HL-60/S4 (cell line): ENCODE measurements around the gene ZNF341.
"Not testable (repeated sequence)": the region's sequence is repeated elsewhere in the genome, so short reads cannot be mapped to it uniquely, and the experiment has no call there.

Experiments
- in situ Hi-C: fragments of 300-500 bp; cut with MboI; formaldehyde crosslinking; loops from 2 replicates; pipeline ENCODE4 v1.14.3; 2022; ENCODE audit warnings: low sequenced_read_pairs

The ZNF341 gene

DNA sequence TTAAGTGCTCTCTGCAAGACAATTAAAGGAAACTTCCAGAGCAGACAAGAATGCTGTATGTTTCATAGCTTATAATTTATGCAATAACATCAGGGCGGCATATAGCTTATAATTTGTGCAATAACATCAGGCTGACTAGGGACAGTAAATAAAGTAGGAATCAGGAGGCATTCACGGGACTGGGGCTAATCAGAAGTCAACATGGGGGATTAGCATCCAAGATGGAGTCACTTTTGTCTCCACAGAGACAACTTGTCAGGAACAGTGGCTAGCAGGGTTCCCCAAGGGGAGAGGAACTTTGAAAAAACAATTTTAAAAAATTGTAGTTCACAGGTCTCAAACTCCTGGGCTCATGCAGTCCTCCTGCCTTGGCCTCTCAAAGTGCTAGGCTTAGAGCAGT, 3.3 kb upstream of the ZNF341 start:
- in situ Hi-C loops = no loop called here

GRCh38 chr20:33729101-33729500, 2.7 kb upstream of the ZNF341 start:
- in situ Hi-C loops = no loop called here

DNA sequence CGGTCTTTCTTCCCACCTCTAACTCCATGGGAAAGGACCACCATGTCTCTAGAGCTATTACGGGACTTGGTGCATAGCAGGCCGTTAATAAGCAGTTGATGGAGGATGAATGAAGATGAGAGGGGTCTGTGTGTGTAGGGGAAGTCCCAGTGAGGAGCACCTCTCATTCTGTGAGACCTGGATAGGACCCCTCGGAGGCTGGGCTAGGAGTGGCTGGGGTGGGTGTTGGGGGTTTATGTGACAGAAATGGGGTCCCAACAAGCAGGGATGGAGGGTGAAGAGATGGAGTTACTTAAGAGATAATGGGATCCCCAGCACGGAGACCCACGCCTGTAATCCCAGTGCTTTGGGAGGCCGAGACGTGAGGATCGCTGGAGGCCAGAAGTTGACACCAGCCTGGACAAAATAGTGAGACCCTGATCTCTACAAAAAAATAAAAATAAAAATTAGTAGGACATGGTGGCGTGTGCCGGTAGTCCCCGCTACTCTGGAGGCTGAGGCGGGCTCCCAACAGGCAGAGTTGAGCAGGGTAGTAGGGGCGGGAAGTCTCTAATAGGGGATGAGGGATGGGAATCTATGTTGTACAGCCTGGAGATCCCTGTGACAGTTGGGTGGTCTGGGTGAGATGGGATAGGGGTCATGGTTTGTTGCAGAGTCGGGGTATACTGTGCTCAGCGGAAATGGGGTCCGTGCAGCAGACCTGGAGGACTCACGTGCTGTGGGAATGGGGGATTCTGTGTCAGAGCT, 677 bp upstream of the ZNF341 start:
- in situ Hi-C loops = no loop called here

GRCh38 chr20:33732166-33732970, 572 bp downstream of the ZNF341 start:
- in situ Hi-C loops = no loop called here

DNA sequence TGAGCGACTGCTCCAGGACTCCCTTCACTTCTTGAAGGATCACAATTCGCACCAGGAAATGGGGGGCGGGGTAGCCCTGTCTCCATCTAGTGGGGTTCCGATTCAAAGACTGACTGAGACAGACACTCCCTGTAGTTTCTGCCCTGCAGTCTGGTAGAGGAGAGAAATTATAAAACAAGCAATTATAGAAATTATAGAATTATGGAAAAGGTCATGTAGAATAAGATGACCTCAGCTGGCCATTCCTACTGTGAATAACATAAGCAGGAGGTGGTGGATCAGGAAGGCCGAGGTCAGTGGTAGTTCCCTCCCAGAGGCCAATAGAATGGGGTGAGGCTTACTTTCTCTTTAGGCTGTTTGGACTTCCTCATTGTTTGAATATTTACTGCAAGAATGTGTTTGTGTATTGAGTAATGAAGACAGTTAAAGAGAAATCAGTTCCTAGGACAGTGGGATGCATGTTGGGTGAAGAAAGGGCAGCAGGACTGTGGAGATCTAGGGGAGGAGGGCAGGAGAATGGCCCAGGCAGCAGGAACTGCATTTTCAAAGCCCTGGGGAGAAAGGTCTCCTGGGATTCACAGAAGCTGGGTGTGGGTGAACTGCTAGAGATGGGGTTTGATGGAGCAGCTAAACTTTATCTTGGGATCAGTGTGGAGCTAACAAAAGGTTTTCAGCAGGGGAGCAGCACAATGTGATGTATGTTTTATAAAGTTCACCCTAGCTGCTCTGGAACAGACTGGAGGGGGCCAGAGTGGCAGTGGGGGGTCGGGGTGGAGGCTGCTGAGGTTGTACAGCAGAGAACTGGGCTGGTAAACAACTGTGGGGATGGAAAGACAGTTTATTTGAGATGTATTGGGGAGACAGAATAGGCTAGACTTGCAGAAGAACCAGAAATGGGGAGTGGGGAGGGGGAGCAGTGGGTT, 2.1 kb downstream of the ZNF341 start:
- in situ Hi-C loops = no loop called here

GRCh38 chr20:33736962-33737361, 5.2 kb downstream of the ZNF341 start:
- in situ Hi-C loops = no loop called here

DNA sequence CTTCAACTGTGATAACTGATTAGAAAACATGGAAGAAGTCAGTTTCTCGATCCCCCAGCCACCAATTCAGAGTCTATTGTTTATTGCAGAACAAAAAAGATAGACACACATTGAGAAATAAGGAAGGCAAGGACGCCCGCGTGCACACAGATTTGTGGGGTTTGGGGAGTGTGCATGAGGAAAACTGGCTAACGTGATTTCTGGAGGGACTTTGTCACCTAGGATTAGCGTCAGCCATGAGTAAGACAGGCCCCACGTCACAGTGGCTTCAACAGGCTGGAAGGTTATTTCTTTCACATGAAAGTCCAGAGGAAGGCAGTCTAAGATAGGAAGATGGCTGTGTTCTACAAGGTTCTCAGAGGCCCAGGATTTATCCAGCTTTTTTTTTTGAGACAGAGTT, 7.7 kb downstream of the ZNF341 start:
- in situ Hi-C loops = no loop called here

DNA sequence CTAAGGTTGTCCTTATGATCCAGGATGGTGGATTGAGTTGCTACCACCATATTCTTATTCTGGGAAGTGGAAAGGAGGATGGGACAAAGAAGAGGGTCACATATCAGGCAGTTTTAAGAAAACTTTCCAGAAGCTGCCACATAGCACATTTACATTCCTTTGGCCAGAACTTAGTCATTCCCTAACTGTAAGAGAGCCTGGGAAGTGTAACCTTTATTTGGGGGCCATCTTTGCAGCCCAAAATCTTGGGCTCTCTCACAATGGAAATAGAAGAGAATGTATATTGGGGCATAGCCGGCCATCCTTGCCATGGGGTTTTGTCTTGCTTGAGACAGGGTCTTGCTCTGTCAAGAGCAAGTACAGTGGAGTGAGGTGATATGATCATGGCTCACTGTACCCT, 8.4 kb downstream of the ZNF341 start:
- in situ Hi-C loops = no loop called here

- in situ Hi-C loops = no loop called here
These were observed 12.4 kb downstream of the ZNF341 start for GRCh38 chr20:33744181-33744580.

GRCh38 chr20:33744773-33745385, 13.1 kb downstream of the ZNF341 start:
- in situ Hi-C loops = no loop called here

DNA sequence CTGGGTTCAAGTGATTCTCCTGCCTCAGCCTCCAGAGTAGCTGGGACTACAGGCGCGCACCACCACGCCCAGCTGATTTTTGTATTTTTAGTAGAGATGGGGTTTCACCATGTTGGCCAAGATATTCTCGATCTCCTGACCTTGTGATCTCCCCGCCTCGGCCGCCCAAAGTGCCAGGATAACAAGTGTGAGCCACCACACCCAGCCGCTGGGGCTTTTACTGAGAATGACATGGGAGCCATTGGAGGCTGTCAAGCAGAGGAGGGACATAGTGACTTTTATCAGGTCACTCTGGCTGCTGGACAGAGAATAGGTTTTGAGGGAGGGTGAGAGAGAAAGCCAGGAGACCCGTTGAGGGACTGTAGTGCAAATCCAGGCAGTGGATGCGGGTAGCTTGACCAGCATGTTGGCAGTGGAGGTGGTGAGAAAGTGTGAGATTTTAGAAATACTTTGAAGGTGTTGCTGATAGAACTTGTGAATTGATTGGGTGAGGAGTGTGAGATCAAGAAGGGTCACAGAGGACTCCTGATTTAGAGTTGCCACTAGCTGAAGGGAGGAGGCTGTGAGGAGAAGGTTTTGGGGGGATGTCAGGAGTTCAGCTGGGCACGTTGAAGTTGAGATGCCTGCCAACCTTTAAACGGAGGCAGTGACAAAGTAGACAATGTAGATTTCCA, 14.7 kb downstream of the ZNF341 start:
- in situ Hi-C loops = no loop called here

DNA sequence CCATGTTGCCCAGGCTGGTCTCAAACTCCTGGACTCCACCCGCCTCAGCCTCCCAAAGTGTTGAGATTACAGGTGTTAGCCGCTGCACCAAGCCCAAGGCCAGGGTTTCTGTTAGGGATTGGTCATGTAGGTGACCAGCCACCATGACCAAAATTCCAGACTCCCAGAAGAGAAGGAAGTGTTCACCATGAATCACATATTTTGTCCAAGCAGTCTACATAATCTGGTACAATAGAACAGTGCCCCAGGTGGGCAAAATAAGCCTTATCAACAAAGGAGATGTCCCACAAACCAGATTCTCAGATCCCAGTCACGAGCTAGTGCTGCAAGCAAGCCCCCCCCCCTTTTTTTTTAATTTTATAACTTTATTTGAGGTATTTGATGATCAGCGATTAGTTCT, 20.0 kb downstream of the ZNF341 start:
- in situ Hi-C loops = no loop called here

DNA sequence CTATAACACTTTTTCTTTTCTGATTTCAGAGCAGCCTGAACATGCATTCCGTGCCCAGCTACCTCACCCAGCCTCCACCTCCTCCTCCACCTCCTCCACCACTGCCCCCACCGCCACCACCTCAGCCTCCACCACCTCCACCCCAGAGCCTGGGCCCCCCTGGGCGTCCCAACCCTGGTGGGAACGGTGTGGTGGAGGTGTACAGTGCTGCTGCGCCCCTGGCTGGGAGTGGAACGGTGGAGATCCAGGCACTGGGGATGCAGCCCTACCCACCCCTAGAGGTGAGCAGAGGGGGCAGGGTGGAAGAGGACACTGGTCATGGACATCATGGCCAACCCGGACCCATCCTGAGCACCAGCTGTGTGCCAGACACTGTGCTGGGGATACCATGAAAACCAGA, 21.3 kb downstream of the ZNF341 start:
- in situ Hi-C loops = no loop called here

- in situ Hi-C loops = no loop called here
These were observed 22.0 kb downstream of the ZNF341 start for GRCh38 chr20:33753763-33754162.

DNA sequence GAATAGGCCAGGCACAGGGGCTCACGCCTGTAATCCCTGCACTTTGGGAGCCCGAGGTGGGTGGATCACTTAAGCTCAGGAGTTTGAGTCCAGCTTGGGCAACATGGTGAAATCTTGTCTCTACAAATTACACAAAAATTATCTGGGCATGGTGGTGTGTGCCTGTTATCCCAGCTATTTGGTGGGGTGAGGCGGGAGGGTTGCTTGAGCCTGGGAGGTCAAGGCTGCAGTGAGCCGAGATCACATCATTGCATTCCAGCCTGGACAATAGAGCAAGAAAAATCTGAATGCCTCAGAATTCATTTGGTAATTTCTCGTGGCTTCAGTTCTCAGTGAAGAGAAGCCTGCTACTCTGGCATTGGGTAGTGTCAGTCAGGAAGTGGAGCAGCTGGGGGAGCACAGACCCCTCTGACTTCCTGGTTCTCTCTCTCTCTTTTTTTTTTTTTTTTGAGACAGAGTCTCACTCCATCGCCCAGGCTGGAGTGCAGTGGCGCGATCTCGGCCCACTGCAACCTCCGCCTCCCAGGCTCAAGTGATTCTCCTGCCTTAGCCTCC, 24.2 kb downstream of the ZNF341 start:
- in situ Hi-C loops = not testable (repeated sequence)

- in situ Hi-C loops = no loop called here
These were observed 25.2 kb downstream of the ZNF341 start for GRCh38 chr20:33757046-33757445.

- in situ Hi-C loops = no loop called here
These were observed 25.7 kb downstream of the ZNF341 start for GRCh38 chr20:33757458-33757857.

DNA sequence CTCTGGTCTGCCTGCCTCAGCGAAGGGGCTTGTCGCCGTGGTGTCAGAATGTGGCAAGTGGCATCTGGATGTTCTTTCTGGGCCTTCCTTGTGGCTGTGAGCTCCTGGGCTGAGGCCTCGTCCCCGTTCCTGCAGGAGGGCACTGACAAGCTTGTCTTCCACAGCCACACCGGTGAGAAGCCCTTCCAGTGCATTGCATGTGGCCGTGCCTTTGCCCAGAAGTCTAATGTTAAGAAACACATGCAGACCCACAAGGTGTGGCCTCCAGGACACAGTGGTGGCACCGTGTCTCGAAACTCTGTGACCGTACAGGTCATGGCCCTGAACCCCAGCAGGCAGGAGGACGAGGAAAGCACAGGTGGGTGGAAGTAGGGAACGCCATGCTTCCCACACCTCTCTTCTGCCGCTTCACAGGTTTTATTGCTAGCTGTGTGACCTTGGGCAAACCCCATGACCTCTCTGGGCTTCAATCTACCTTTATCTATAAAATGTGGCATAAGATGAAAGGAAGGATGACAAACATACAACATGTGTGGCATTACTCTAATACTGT, 30.0 kb downstream of the ZNF341 start:
- in situ Hi-C loops = no loop called here

GRCh38 chr20:33765099-33765498, 33.3 kb downstream of the ZNF341 start:
- in situ Hi-C loops = no loop called here

DNA sequence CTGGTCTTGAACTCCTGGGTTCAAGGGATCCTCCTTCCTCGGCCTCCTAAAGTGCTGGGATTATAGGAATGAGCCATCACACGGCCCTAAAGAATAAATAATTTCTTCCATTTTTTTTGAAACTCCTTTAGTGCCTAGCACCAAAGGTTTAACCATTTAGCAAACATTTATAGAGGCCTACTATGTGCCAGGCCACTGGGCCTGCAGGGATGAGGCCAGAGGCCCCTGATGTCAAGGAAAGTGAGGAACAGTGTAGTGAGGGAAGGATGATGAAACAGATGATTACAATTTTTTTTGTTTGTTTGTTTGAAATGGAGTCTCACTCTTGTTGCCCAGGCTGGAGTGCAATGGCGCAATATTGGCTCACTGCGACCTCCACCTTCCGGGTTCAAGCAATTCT, 33.8 kb downstream of the ZNF341 start:
- in situ Hi-C loops = no loop called here
